Measurements from ENCODE around the gene PDE6D. TPM values are rescaled to one million over a fixed set of nuclear protein-coding genes. Genes with fewer than 3 reads are reported as not detected.

PDE6D gene
- total and polyA plus RNA-seq, 4 experiments from 2014 or later, result 29.1 to 74.0 (median 41.3) TPM

DNA sequence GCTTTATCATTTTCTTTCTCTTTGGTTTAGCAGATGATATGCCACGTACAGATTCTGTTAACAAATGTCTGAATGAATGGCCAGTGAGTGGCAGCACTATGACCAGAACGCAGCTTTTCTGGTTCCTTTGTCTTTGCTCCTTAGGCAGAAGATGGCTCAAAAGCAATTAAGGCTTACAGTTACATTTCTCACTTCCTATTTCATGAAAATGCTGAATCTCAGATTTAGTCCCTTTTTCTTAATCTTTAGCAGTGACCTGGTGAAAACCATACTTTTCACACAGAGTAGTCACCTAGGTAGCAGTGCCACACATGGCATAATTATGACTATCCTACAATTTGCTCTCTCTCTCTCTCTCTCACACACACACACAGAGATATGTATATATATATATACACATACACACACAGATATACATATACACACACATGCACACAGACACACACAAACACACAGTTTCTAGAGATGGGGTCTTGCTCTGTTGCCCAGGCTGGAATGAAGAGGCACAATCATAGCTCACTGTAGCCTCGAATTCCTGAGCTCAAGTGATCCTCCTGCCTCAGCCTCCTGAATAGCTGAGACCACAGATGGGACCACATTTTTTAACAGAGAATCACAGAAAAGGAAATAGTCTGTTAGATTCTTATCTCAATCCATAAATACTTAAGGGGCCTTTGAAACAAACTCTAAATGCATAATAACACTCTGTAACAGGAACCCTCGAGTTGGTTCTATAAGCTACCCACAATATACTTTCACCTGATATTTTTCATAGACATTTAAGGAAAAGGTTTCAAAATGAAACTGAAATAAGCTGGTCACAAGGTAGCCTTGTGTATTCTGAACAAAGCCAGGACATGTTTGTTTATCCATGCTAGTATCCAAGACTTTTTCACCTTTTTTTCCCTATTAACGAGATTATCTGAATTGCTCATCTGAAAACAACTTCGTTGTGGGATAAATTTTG lies 11.6 kb downstream of the PDE6D start:
- Histone ChIP-seq H3K27me3 (ENCODE audit: insufficient read depth, low read length) (no peaks in the 10 kb centered on the region), H3K4me1 (ENCODE audit: insufficient read depth, low read length) (peaks cover 9% of the 10 kb centered on the region), H3K36me3 (ENCODE audit: insufficient read depth, low read length) (no peaks in the 10 kb centered on the region), H3K27ac (ENCODE audit: low read depth, low read length) (no peak overlapping the region), H3K4me3 (ENCODE audit: low read length in 2 of 2) (no peak overlapping the region), H3K9me3 (ENCODE audit: control insufficient read depth in 1 of 2, low read length in 2 of 2) (no peaks in the 10 kb centered on the region)
- Mint-ChIP-seq H3K27me3 (no peaks in the 10 kb centered on the region), H3K9me3 (no peaks in the 10 kb centered on the region), H3K36me3 (no peaks in the 10 kb centered on the region), H3K27ac (no peak overlapping the region), H3K4me1 (peaks cover 12 to 20% (median 13%) of the 10 kb centered on the region in 4 donors), H3K4me3 (no peak overlapping the region)
- no peak for DNase-seq
- intact Hi-C loops (cut with micrococcal nuclease), result no loop called here
- CTCF ChIA-PET (ENCODE audit: partially characterized antibody), result no interaction called here
- POLR2A ChIA-PET (ENCODE audit: partially characterized antibody), result no interaction called here

DNA sequence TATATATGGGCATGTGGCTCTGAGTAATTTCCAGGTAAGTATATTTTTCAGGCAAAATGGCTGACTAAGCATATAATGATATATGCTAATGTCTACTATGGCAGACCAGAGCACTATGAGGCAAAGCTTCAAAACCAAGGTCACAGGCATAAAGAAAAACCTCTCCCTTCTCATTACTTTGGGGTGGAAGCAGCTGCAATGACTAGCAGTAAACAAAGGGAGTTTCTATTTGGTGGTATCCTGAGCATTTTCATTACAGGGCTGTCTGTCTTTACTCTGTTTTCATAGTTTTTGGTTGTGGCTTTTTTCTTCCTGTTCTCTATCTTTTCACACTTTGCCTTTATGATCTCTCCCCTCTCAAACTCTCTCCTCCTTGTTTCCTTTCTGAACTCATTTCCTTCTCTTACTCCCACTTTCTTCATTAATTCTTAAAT lies 15.6 kb downstream of the PDE6D start:
- Histone ChIP-seq H3K4me3 (ENCODE audit: low read length in 2 of 2) (no peak overlapping the region), H3K27me3 (ENCODE audit: insufficient read depth, low read length) (no peaks in the 10 kb centered on the region), H3K27ac (ENCODE audit: low read depth, low read length) (no peak overlapping the region), H3K4me1 (ENCODE audit: insufficient read depth, low read length) (peaks cover 9% of the 10 kb centered on the region), H3K9me3 (ENCODE audit: control insufficient read depth in 1 of 2, low read length in 2 of 2) (no peaks in the 10 kb centered on the region), H3K36me3 (ENCODE audit: insufficient read depth, low read length) (no peaks in the 10 kb centered on the region)
- Mint-ChIP-seq H3K27me3 (no peaks in the 10 kb centered on the region), H3K9me3 (no peaks in the 10 kb centered on the region), H3K36me3 (peaks cover 0 to 4% of the 10 kb centered on the region in 2 donors), H3K27ac (peak overlapping the region in 2 of 7 donors; percentile 3 to 4), H3K4me3 (peak overlapping the region in 1 of 8 donors; percentile 1), H3K4me1 (peaks cover 12 to 24% (median 13%) of the 10 kb centered on the region in 4 donors)
- CTCF ChIA-PET (ENCODE audit: partially characterized antibody), result no interaction called here
- DNase-seq, result no peak
- intact Hi-C loops (cut with micrococcal nuclease), result no loop called here
- POLR2A ChIA-PET (ENCODE audit: partially characterized antibody), result no interaction called here

- DNase-seq, result no peak
- no peaks in the 10 kb centered on the region for H3K9me3 Mint-ChIP-seq
- intact Hi-C loops (cut with micrococcal nuclease), result no loop called here
- Histone ChIP-seq H3K9me3 (ENCODE audit: control insufficient read depth in 1 of 2, low read length in 2 of 2) (no peaks in the 10 kb centered on the region), H3K27me3 (ENCODE audit: insufficient read depth, low read length) (no peaks in the 10 kb centered on the region), H3K4me1 (ENCODE audit: insufficient read depth, low read length) (peaks cover 9% of the 10 kb centered on the region), H3K4me3 (ENCODE audit: low read length in 2 of 2) (no peak overlapping the region), H3K36me3 (ENCODE audit: insufficient read depth, low read length) (no peaks in the 10 kb centered on the region), H3K27ac (ENCODE audit: low read depth, low read length) (no peak overlapping the region)
- H3K27me3 Mint-ChIP-seq, result no peaks in the 10 kb centered on the region
- peaks cover 13 to 24% (median 13%) of the 10 kb centered on the region in 4 donors for H3K4me1 Mint-ChIP-seq
- POLR2A ChIA-PET (ENCODE audit: partially characterized antibody), result interaction anchor here (1.3 kb wide), 1 partner anchor 16 kb away, joined by 4 read pairs; the partner anchor contains the start of gene PDE6D
- H3K27ac Mint-ChIP-seq, result peak overlapping the region in 1 of 7 donors; percentile 36
- H3K4me3 Mint-ChIP-seq, result no peak overlapping the region
- H3K36me3 Mint-ChIP-seq, result peaks cover 0 to 4% of the 10 kb centered on the region in 2 donors
- CTCF ChIA-PET (ENCODE audit: partially characterized antibody), result no interaction called here
These were observed 16.3 kb downstream of the PDE6D start for GRCh38 chr2:231764760-231765159.

GRCh38 chr2:231764124-231764523 lies 17.0 kb downstream of the PDE6D start:
- ChIA-PET CTCF (ENCODE audit: partially characterized antibody) (no interaction called here), POLR2A (ENCODE audit: partially characterized antibody) (interaction anchor here (0.7 to 1.3 kb wide), 2 partner anchors 17 to 616 kb away, joined by 3 to 4 read pairs; partner anchors contain the start of gene PDE6D)
- H3K4me1 ChIP-seq (ENCODE audit: insufficient read depth, low read length), result peaks cover 9% of the 10 kb centered on the region
- H3K27me3 ChIP-seq (ENCODE audit: insufficient read depth, low read length), result no peaks in the 10 kb centered on the region
- H3K9me3 ChIP-seq (ENCODE audit: control insufficient read depth in 1 of 2, low read length in 2 of 2), result no peaks in the 10 kb centered on the region
- H3K36me3 ChIP-seq (ENCODE audit: insufficient read depth, low read length), result no peaks in the 10 kb centered on the region
- intact Hi-C loops (cut with micrococcal nuclease), result no loop called here
- no peak overlapping the region for H3K4me3 ChIP-seq (ENCODE audit: low read length in 2 of 2)
- Mint-ChIP-seq H3K36me3 (peaks cover 0 to 4% of the 10 kb centered on the region in 2 donors), H3K27ac (no peak overlapping the region), H3K27me3 (no peaks in the 10 kb centered on the region), H3K4me3 (no peak overlapping the region), H3K9me3 (no peaks in the 10 kb centered on the region), H3K4me1 (peaks cover 12 to 24% (median 13%) of the 10 kb centered on the region in 4 donors)
- no peak for DNase-seq
- H3K27ac ChIP-seq (ENCODE audit: low read depth, low read length), result no peak overlapping the region

DNA sequence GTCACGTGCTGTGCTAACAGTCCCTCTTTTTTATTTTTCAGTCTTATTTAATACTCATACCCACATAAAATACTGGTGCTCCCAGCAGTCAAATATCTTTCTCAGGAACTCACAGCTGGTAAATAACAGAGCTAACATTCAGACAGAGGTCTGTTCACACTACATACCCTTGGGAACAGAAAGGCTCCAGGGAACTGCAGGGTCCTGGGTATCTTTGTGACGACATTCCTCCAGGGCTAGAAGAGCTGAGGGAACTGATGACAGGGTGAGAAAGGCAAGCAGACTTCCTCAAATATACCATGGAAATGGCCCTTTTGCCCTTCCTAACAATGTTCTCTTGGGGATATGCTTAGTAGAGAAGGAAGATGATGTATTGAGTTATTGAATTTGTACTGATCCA lies 19.3 kb downstream of the PDE6D start:
- Mint-ChIP-seq H3K9me3 (no peaks in the 10 kb centered on the region), H3K27me3 (no peaks in the 10 kb centered on the region), H3K36me3 (peaks cover 0 to 4% of the 10 kb centered on the region in 2 donors), H3K4me1 (peaks cover 11 to 24% (median 13%) of the 10 kb centered on the region in 4 donors), H3K27ac (no peak overlapping the region), H3K4me3 (no peak overlapping the region)
- CTCF ChIA-PET (ENCODE audit: partially characterized antibody), result interaction anchor here (0.8 to 1.2 kb wide), 2 partner anchors 14 to 160 kb away, joined by 3 read pairs; no protein-coding TSS in a partner anchor
- DNase-seq, result no peak
- no peak overlapping the region for H3K27ac ChIP-seq (ENCODE audit: low read depth, low read length)
- POLR2A ChIA-PET (ENCODE audit: partially characterized antibody), result no interaction called here
- H3K4me1 ChIP-seq (ENCODE audit: insufficient read depth, low read length), result peaks cover 9% of the 10 kb centered on the region
- no peaks in the 10 kb centered on the region for H3K27me3 ChIP-seq (ENCODE audit: insufficient read depth, low read length)
- intact Hi-C loops (cut with micrococcal nuclease), result no loop called here
- H3K9me3 ChIP-seq (ENCODE audit: control insufficient read depth in 1 of 2, low read length in 2 of 2), result no peaks in the 10 kb centered on the region
- no peak overlapping the region for H3K4me3 ChIP-seq (ENCODE audit: low read length in 2 of 2)
- no peaks in the 10 kb centered on the region for H3K36me3 ChIP-seq (ENCODE audit: insufficient read depth, low read length)

GRCh38 chr2:231752061-231752460 lies 29.0 kb downstream of the PDE6D start:
- Histone ChIP-seq H3K27ac (ENCODE audit: low read depth, low read length) (no peak overlapping the region), H3K9me3 (ENCODE audit: control insufficient read depth in 1 of 2, low read length in 2 of 2) (no peaks in the 10 kb centered on the region), H3K4me1 (ENCODE audit: insufficient read depth, low read length) (no peaks in the 10 kb centered on the region), H3K36me3 (ENCODE audit: insufficient read depth, low read length) (no peaks in the 10 kb centered on the region), H3K4me3 (ENCODE audit: low read length in 2 of 2) (no peak overlapping the region), H3K27me3 (ENCODE audit: insufficient read depth, low read length) (no peaks in the 10 kb centered on the region)
- H3K4me3 Mint-ChIP-seq, result peak overlapping the region in 1 of 8 donors; percentile 26
- ChIA-PET CTCF (ENCODE audit: partially characterized antibody) (no interaction called here), POLR2A (ENCODE audit: partially characterized antibody) (no interaction called here)
- no peak for DNase-seq
- peaks cover 0 to 4% of the 10 kb centered on the region in 2 donors for H3K36me3 Mint-ChIP-seq
- no peak overlapping the region for H3K27ac Mint-ChIP-seq
- no peaks in the 10 kb centered on the region for H3K27me3 Mint-ChIP-seq
- intact Hi-C loops (cut with micrococcal nuclease), result no loop called here
- peaks cover 0 to 1% (median under 1%) of the 10 kb centered on the region in 4 donors for H3K4me1 Mint-ChIP-seq
- H3K9me3 Mint-ChIP-seq, result no peaks in the 10 kb centered on the region

GRCh38 chr2:231751042-231751815 lies 29.9 kb downstream of the PDE6D start:
- Histone ChIP-seq H3K27me3 (ENCODE audit: insufficient read depth, low read length) (no peaks in the 10 kb centered on the region), H3K4me3 (ENCODE audit: low read length in 2 of 2) (no peak overlapping the region), H3K27ac (ENCODE audit: low read depth, low read length) (no peak overlapping the region), H3K4me1 (ENCODE audit: insufficient read depth, low read length) (no peaks in the 10 kb centered on the region), H3K9me3 (ENCODE audit: control insufficient read depth in 1 of 2, low read length in 2 of 2) (no peaks in the 10 kb centered on the region), H3K36me3 (ENCODE audit: insufficient read depth, low read length) (no peaks in the 10 kb centered on the region)
- ChIA-PET POLR2A (ENCODE audit: partially characterized antibody) (no interaction called here), CTCF (ENCODE audit: partially characterized antibody) (no interaction called here)
- no peaks in the 10 kb centered on the region for H3K9me3 Mint-ChIP-seq
- peaks cover 0 to 1% (median under 1%) of the 10 kb centered on the region in 4 donors for H3K4me1 Mint-ChIP-seq
- no peaks in the 10 kb centered on the region for H3K27me3 Mint-ChIP-seq
- peaks cover 0 to 4% of the 10 kb centered on the region in 2 donors for H3K36me3 Mint-ChIP-seq
- no peak overlapping the region for H3K4me3 Mint-ChIP-seq
- intact Hi-C loops (cut with micrococcal nuclease), result no loop called here
- DNase-seq, result no peak
- H3K27ac Mint-ChIP-seq, result peak overlapping the region in 1 of 7 donors; percentile 59
